A549 (cell line): Measurements from ENCODE around the gene KIAA1755. TPM values are rescaled to one million over a fixed set of nuclear protein-coding genes. Genes with fewer than 3 reads are reported as not detected.

Source experiments
- ATAC-seq, 2 experiments: fragments of 200-7000 bp in 1 of 2; fragments of >200 bp in 1 of 2; cut with Nextera tagmentation in 1 of 2; cut with Tn5 transposase in 1 of 2; 3 replicates each; pipeline versions ENCODE4 v1.8.0 to v1.9.1; 2018 to 2020; ENCODE audit warnings: mild to moderate bottlenecking in 1 of 2, moderate library complexity in 1 of 2
- CTCF ChIA-PET: fragments of 300-600 bp; sonication (Branson Sonifier 250); formaldehyde crosslinking; extraction: SDS; loops from one replicate; lab custom pipeline; 2021; ENCODE audit warnings: antibody characterized with exemption, inconsistent platforms; lab: Yijun Ruan, JAX
- POLR2A ChIA-PET: fragments of 350-600 bp; formaldehyde crosslinking; extraction: SDS; loops from one replicate; lab custom pipeline; 2021; ENCODE audit warnings: antibody characterized with exemption, inconsistent platforms; lab: Yijun Ruan, JAX
- DNase-seq, 2 experiments: peaks; one replicate each; pipeline versions ENCODE4 v3.0.0 to v3.0.0-alpha.2; 2011 to 2016; ENCODE audit warnings: low read depth in 1 of 2, low spot score in 1 of 2
- FAIRE-seq: peaks from 2 replicates; lab custom pipeline; 2011; peaks lifted over from hg19 to GRCh38; lab: Jason Lieb, UNC
- H3K27ac ChIP-seq, 2 experiments: fragments of >200 bp; sonication (Bioruptor Twin); formaldehyde crosslinking; 3 replicates each; pipeline ENCODE4 v1.5.1; 2016 to 2017
- H3K4me1 ChIP-seq: fragments of >200 bp; sonication (Bioruptor Twin); formaldehyde crosslinking; 3 replicates; pipeline ENCODE4 v1.6.1; 2016
- H3K4me2 ChIP-seq: fragments of >200 bp; sonication (Bioruptor Twin); formaldehyde crosslinking; 3 replicates; pipeline ENCODE4 v1.6.1; 2016
- H3K4me3 ChIP-seq: fragments of >200 bp; sonication (Bioruptor Twin); formaldehyde crosslinking; 3 replicates; pipeline ENCODE4 v1.5.1; 2016
- H3K9me3 ChIP-seq: fragments of >200 bp; sonication (Bioruptor Twin); formaldehyde crosslinking; 3 replicates; pipeline ENCODE4 v1.6.1; 2016
- CBX2 ChIP-seq: fragments of 200-600 bp; sonication (generic); IDR thresholded peaks from 2 replicates; pipeline ENCODE4 v1.6.1; 2016; ENCODE audit warnings: low read depth, mild to moderate bottlenecking, borderline replicate concordance
- CBX8 ChIP-seq: fragments of 200-600 bp; sonication (generic); IDR thresholded peaks from 2 replicates; pipeline ENCODE4 v1.6.1; 2016
- EP300 ChIP-seq, 2 experiments: fragments of >200 bp; sonication (Bioruptor Twin); formaldehyde crosslinking; IDR thresholded peaks; 2 replicates in 1 of 2; 3 replicates in 1 of 2; pipeline ENCODE4 v1.6.1; 2016 to 2017
- ESRRA ChIP-seq: fragments of 150-350 bp; IDR thresholded peaks from 2 replicates; pipeline ENCODE4 v1.6.1; 2014; ENCODE audit warnings: mild to moderate bottlenecking, low read length, borderline replicate concordance
- FOSB ChIP-seq: fragments of 250-450 bp; sonication (Bioruptor Pico); IDR thresholded peaks from 2 replicates; pipeline ENCODE4 v1.5.0; 2020; ENCODE audit warnings: mild to moderate bottlenecking, moderate library complexity
- FOXS1 ChIP-seq: fragments of 250-450 bp; sonication (Bioruptor Pico); IDR thresholded peaks from 2 replicates; pipeline ENCODE4 v1.5.0; 2020; ENCODE audit warnings: mild to moderate bottlenecking, moderate library complexity
- HEYL ChIP-seq: fragments of 250-450 bp; sonication (Bioruptor Pico); IDR thresholded peaks from 2 replicates; pipeline ENCODE4 v1.8.0; 2021; ENCODE audit warnings: mild to moderate bottlenecking, moderate library complexity
- HOXB5 ChIP-seq: fragments of 250-450 bp; sonication (Bioruptor Pico); IDR thresholded peaks from 2 replicates; pipeline ENCODE4 v1.5.0; 2020; ENCODE audit warnings: mild to moderate bottlenecking, moderate library complexity
- JUN ChIP-seq, 2 experiments: fragments of >200 bp; sonication (Bioruptor Twin); formaldehyde crosslinking; IDR thresholded peaks; 2 replicates in 1 of 2; 3 replicates in 1 of 2; pipeline ENCODE4 v1.6.1; 2016 to 2017
- JUNB ChIP-seq: fragments of >200 bp; sonication (Bioruptor Twin); formaldehyde crosslinking; IDR thresholded peaks from 2 replicates; pipeline ENCODE4 v1.6.1; 2016
- MAZ ChIP-seq: fragments of 150-350 bp; IDR thresholded peaks from 2 replicates; pipeline ENCODE4 v1.6.1; 2014; ENCODE audit warnings: antibody characterized with exemption, low read depth, low read length, borderline replicate concordance
- MYC ChIP-seq: IDR thresholded peaks from 2 replicates; pipeline ENCODE4 v1.6.1; 2012; ENCODE audit warnings: mild to moderate bottlenecking, inconsistent platforms, low read length, improper control_type of control experiment, borderline replicate concordance
- NR3C1 ChIP-seq: fragments of >200 bp; sonication (Bioruptor Twin); formaldehyde crosslinking; IDR thresholded peaks from 3 replicates; pipeline ENCODE4 v1.6.1; 2017
- PHF8 ChIP-seq: fragments of 200-600 bp; sonication (generic); IDR thresholded peaks from 2 replicates; pipeline ENCODE4 v1.6.1; 2016; ENCODE audit warnings: low read depth, mild to moderate bottlenecking, antibody characterized with exemption, moderate library complexity, borderline replicate concordance
- RFX5 ChIP-seq: fragments of 450-650 bp; IDR thresholded peaks from 2 replicates; pipeline ENCODE4 v1.7.1; 2014; ENCODE audit warnings: antibody characterized with exemption, mild to moderate bottlenecking, moderate library complexity
- RNF2 ChIP-seq: fragments of 200-600 bp; sonication (generic); IDR thresholded peaks from 2 replicates; pipeline ENCODE4 v1.6.1; 2016; ENCODE audit warnings: low read depth, mild to moderate bottlenecking, antibody characterized with exemption, moderate library complexity, borderline replicate concordance
- SMC3 ChIP-seq: fragments of >200 bp; sonication (Bioruptor Twin); formaldehyde crosslinking; IDR thresholded peaks from 3 replicates; pipeline ENCODE4 v1.6.1; 2018; ENCODE audit warnings: inconsistent platforms
- SREBF2 ChIP-seq: fragments of 450-650 bp; IDR thresholded peaks from 2 replicates; pipeline ENCODE4 v1.6.1; 2014; ENCODE audit warnings: mild to moderate bottlenecking, moderate library complexity
- TP53 ChIP-seq: fragments of 250-450 bp; sonication (Bioruptor Pico); IDR thresholded peaks from 2 replicates; pipeline ENCODE4 v1.5.0; 2021; ENCODE audit warnings: mild to moderate bottlenecking, moderate library complexity
- ZSCAN20 ChIP-seq: fragments of 250-450 bp; sonication (Bioruptor Pico); IDR thresholded peaks from 2 replicates; pipeline ENCODE4 v1.8.0; 2022; ENCODE audit warnings: mild to moderate bottlenecking, moderate library complexity
- WGBS: methylation state at CpG from one replicate; pipeline ENCODE4 v1.1.6; 2017; ENCODE audit errors: missing lambda C conversion rate; 5-methylcytosine and 5-hydroxymethylcytosine counted together
- polyA plus RNA-seq, 4 experiments: library from polyadenylated mRNA; depleted of rRNA in 3 of 4; stranded (reverse); fragments of >200 nt; fragmentation: RNase III in 1 of 4; extraction: RNeasy Plus Mini Kit Qiagen cat#74134 plus additional on column Dnase treatment in 1 of 4; gene quantifications; 2 replicates in 3 of 4; 3 replicates in 1 of 4; pipeline ENCODE4 v1.2.3, GENCODE V29; 2011 to 2017
- TF ChIP-seq, protein P1 (sequence below): fragments of 150-350 bp; IDR thresholded peaks from 2 replicates; pipeline ENCODE4 v1.6.1; 2014; ENCODE audit warnings: low read depth, mild to moderate bottlenecking, low read length
- TF ChIP-seq, protein P2 (sequence below): fragments of 250-450 bp; sonication (Bioruptor Pico); IDR thresholded peaks from 2 replicates; pipeline ENCODE4 v1.5.0; 2020; ENCODE audit warnings: low read depth, mild to moderate bottlenecking, moderate library complexity
- TF ChIP-seq, protein P3 (sequence below): IDR thresholded peaks from 2 replicates; pipeline ENCODE4 v1.6.1; 2012
- TF ChIP-seq, protein P4 (sequence below): fragments of 250-450 bp; sonication (Bioruptor Pico); IDR thresholded peaks from 2 replicates; pipeline ENCODE4 v1.5.0; 2021; ENCODE audit warnings: mild to moderate bottlenecking, moderate library complexity, borderline replicate concordance
- TF ChIP-seq, protein P5 (sequence below): IDR thresholded peaks from 2 replicates; pipeline ENCODE4 v1.6.1; 2012; ENCODE audit warnings: low read depth, borderline replicate concordance
- TF ChIP-seq, protein P6 (sequence below): IDR thresholded peaks from 2 replicates; pipeline ENCODE4 v1.6.1; 2012
- TF ChIP-seq, protein P7 (sequence below): fragments of >200 bp; sonication (Bioruptor Twin); formaldehyde crosslinking; IDR thresholded peaks from 3 replicates; pipeline ENCODE4 v1.5.1; 2016

The KIAA1755 gene
- polyA plus RNA-seq, 2 of the 4 experiments (the other 2 are of a cell fraction), result 0.04 to 0.21 TPM

DNA sequence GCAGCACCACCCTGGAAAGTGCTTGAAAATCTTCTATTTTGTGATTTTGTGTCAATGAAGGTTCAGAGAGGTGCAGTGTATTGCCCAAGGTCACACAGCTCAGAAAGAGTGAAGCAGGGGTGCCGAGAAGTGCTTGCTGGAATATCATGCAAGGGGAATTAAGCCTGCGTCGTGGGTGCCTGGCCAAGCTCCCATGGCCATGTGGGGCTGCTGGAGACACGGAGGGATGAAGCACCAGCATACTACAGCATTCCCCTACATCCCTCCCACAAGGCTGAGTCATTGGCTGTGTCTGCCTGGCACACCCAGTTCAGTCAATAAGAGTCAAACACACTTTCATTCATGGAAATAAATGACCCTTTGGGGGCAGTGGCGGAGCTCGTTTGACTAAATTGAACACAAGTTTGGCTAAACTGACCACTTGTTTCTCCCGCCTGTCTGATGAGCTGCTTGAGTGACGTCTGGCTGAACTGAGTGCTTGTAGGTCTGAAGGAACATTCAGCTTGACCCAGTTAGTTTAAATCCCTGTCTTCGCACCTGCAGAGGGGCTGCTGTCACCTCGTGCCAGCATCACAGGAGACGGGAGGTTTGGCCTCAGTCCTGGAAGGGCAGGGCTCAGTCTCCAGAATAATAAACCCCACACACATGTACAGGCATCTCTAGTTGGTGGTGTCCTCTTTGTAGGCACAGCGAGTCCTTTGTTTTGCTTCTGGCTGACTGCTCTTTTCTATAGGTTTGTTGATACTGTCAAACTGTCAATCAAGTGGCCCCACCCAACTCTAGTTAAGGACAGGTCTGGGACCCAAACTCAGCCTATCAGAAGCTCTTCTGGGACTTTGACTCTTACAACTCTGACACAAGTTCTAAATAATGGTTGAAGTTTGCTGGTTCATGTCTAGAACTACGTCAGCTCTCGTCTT, 87.0 kb downstream of the KIAA1755 start:
- ChIA-PET CTCF (interaction anchor here (0.6 to 32.6 kb wide), 30 partner anchors 8 to 608 kb away, joined by 3 to 818 read pairs (median 3); partner anchors contain the start of gene TGM2), POLR2A (interaction anchor here (1.0 to 1.8 kb wide), 4 partner anchors 17 to 48 kb away, joined by 3 to 13 read pairs (median 8); no protein-coding TSS in a partner anchor)
- Histone ChIP-seq H3K4me2 (peak overlapping the region; percentile 70), H3K4me1 (peaks cover 58% of the 10 kb centered on the region), H3K4me3 (no peak overlapping the region), H3K27ac (peak overlapping the region; percentile 91 to 93), H3K9me3 (no peaks in the 10 kb centered on the region)
- FAIRE-seq, result peak; percentile 84
- 33% methylated on average over 12 of the region's 14 CpGs for WGBS
- DNase-seq, result peak; percentile 92 to 95
- peak; percentile 85 to 93 for ATAC-seq
- TF ChIP-seq HEYL, result no peak
- TF ChIP-seq SMC3, result peak; percentile 60
- TF ChIP-seq JUN (IDR thresholded peaks at IDR 0.05), result peak; percentile 77 to 81; a peak in 4 of 5 replicates
- no peak for TF ChIP-seq NR3C1
- TF ChIP-seq, protein P1, sequence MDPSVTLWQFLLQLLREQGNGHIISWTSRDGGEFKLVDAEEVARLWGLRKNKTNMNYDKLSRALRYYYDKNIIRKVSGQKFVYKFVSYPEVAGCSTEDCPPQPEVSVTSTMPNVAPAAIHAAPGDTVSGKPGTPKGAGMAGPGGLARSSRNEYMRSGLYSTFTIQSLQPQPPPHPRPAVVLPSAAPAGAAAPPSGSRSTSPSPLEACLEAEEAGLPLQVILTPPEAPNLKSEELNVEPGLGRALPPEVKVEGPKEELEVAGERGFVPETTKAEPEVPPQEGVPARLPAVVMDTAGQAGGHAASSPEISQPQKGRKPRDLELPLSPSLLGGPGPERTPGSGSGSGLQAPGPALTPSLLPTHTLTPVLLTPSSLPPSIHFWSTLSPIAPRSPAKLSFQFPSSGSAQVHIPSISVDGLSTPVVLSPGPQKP, result no peak
- no peak for TF ChIP-seq CBX2
- TF ChIP-seq, protein P2, sequence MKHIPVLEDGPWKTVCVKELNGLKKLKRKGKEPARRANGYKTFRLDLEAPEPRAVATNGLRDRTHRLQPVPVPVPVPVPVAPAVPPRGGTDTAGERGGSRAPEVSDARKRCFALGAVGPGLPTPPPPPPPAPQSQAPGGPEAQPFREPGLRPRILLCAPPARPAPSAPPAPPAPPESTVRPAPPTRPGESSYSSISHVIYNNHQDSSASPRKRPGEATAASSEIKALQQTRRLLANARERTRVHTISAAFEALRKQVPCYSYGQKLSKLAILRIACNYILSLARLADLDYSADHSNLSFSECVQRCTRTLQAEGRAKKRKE (CRISPR knock-in tag), result 0 out of 2 replicates have a peak, but pooled peaks have one; percentile 13
- TF ChIP-seq MYC, result peak; percentile 91
- no peak for TF ChIP-seq SREBF2
- TF ChIP-seq HOXB5, result peak; percentile 57; the same call in 1 of the 2 replicates
- peak; percentile 47; the same call in 1 of the 2 replicates for TF ChIP-seq JUNB
- TF ChIP-seq, protein P3, sequence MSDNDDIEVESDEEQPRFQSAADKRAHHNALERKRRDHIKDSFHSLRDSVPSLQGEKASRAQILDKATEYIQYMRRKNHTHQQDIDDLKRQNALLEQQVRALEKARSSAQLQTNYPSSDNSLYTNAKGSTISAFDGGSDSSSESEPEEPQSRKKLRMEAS, result peak; percentile 93
- TF ChIP-seq ESRRA, result no peak
- peak in 1 of 2 experiments; percentile 51; a peak in 2 of 5 replicates for TF ChIP-seq EP300 (IDR thresholded peaks at IDR 0.05)
- TF ChIP-seq, protein P4, sequence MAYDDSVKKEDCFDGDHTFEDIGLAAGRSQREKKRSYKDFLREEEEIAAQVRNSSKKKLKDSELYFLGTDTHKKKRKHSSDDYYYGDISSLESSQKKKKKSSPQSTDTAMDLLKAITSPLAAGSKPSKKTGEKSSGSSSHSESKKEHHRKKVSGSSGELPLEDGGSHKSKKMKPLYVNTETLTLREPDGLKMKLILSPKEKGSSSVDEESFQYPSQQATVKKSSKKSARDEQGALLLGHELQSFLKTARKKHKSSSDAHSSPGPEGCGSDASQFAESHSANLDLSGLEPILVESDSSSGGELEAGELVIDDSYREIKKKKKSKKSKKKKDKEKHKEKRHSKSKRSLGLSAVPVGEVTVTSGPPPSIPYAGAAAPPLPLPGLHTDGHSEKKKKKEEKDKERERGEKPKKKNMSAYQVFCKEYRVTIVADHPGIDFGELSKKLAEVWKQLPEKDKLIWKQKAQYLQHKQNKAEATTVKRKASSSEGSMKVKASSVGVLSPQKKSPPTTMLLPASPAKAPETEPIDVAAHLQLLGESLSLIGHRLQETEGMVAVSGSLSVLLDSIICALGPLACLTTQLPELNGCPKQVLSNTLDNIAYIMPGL, result no peak
- TF ChIP-seq RNF2, result no peak
- TF ChIP-seq, protein P5, sequence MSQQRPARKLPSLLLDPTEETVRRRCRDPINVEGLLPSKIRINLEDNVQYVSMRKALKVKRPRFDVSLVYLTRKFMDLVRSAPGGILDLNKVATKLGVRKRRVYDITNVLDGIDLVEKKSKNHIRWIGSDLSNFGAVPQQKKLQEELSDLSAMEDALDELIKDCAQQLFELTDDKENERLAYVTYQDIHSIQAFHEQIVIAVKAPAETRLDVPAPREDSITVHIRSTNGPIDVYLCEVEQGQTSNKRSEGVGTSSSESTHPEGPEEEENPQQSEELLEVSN, result peak; percentile 89
- TF ChIP-seq, protein P6, sequence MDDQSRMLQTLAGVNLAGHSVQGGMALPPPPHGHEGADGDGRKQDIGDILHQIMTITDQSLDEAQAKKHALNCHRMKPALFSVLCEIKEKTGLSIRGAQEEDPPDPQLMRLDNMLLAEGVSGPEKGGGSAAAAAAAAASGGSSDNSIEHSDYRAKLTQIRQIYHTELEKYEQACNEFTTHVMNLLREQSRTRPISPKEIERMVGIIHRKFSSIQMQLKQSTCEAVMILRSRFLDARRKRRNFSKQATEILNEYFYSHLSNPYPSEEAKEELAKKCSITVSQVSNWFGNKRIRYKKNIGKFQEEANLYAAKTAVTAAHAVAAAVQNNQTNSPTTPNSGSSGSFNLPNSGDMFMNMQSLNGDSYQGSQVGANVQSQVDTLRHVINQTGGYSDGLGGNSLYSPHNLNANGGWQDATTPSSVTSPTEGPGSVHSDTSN, result no peak
- no peak for TF ChIP-seq FOXS1 (CRISPR knock-in tag)
- no peak for TF ChIP-seq CBX8
- no peak for TF ChIP-seq FOSB (CRISPR knock-in tag)
- TF ChIP-seq MAZ, result no peak
- TF ChIP-seq PHF8, result no peak
- TF ChIP-seq, protein P7, sequence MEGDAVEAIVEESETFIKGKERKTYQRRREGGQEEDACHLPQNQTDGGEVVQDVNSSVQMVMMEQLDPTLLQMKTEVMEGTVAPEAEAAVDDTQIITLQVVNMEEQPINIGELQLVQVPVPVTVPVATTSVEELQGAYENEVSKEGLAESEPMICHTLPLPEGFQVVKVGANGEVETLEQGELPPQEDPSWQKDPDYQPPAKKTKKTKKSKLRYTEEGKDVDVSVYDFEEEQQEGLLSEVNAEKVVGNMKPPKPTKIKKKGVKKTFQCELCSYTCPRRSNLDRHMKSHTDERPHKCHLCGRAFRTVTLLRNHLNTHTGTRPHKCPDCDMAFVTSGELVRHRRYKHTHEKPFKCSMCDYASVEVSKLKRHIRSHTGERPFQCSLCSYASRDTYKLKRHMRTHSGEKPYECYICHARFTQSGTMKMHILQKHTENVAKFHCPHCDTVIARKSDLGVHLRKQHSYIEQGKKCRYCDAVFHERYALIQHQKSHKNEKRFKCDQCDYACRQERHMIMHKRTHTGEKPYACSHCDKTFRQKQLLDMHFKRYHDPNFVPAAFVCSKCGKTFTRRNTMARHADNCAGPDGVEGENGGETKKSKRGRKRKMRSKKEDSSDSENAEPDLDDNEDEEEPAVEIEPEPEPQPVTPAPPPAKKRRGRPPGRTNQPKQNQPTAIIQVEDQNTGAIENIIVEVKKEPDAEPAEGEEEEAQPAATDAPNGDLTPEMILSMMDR, result peak; percentile 45
- no peak for TF ChIP-seq TP53 (CRISPR knock-in tag)
- TF ChIP-seq RFX5, result 0 out of 2 replicates have a peak, but pooled peaks have one; percentile 41
- no peak for TF ChIP-seq ZSCAN20 (CRISPR knock-in tag)
